HL-60/S4 treated with phorbol 12-myristate 13-acetate at 8.2 ng/mL for 4 days and 3 days (cell line): ENCODE results near the gene NCAM1.

Source experiments
- in situ Hi-C: fragments of 300-500 bp; cut with MboI; formaldehyde crosslinking; loops from 2 replicates; pipeline ENCODE4 v1.15.0; 2022; ENCODE audit warnings: low sequenced_read_pairs

The NCAM1 gene

DNA sequence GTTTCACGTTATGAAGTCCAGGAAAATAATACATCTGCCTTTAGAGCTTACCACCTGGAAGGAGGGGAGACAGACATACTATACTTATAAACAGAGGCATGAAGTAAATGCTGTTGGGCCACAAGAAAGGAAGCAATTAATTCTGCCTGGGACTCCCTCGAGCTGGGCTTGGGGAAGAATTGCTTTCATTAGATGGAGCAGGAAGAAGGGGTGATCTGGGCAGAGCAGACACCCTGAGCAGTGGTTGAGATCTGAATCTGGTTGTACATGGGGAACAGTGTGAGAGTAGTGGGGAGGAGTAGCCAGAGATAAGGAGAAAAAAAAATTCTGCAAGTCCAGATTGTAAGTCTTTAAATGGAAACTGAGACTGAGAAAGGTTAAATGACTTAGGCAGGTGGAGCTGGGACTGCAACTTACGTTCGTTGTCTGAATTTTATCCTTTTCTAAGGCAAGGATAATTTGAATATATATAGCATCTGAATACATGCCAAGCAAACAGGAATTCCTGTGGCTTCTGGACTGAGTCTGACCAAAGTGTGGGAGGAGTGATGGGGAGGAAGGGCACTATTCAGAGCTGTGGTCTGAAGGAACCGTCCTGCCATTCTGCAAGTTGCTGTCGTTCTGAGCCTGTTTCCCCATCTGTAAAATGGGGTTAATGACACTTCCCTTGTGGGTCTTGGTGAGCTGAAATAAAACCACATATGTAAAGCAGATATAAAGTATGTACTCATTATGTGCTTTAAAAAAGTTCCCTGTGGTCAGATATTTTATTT is 7.9 kb downstream of the NCAM1 start:
- in situ Hi-C loops: no loop called here

DNA sequence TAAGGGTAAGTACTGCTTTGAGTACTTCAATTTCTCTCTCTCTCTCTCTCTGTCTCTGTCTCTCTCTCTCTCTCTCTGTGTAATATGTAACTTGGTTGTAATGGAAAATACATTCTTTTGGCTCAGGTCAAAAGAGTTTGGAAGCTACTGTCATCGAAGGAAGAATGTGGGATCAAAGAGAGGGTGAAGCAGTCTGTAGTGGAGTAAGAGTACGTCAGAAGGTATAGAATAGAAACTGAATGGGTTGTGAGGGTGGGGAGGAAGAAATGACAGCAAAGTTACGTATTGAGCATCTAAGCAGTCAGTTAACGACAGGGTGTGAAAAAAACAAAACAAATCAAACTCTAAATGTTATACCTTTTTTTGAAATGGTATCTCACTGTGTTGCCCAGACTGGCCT is 10.0 kb downstream of the NCAM1 start:
- in situ Hi-C loops: no loop called here

DNA sequence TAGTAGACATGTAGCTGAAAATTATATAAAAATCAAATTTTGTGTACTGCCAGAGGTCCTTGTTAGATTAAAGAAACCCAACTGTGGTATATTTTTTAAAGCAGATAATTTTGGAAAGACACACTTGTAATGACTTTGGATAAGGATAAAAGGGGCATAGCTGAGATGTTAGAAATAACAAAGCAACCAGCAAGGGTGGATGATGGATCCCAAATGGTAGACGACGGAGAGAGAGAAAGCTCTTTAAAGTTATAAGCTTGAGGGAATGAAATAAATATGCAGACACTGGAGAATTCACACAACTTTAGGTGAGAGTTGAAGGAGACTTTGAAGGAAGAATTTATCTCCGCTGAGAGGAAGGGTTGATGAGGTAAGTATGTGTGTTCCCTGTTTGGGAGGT is 10.6 kb downstream of the NCAM1 start:
- in situ Hi-C loops: no loop called here

DNA sequence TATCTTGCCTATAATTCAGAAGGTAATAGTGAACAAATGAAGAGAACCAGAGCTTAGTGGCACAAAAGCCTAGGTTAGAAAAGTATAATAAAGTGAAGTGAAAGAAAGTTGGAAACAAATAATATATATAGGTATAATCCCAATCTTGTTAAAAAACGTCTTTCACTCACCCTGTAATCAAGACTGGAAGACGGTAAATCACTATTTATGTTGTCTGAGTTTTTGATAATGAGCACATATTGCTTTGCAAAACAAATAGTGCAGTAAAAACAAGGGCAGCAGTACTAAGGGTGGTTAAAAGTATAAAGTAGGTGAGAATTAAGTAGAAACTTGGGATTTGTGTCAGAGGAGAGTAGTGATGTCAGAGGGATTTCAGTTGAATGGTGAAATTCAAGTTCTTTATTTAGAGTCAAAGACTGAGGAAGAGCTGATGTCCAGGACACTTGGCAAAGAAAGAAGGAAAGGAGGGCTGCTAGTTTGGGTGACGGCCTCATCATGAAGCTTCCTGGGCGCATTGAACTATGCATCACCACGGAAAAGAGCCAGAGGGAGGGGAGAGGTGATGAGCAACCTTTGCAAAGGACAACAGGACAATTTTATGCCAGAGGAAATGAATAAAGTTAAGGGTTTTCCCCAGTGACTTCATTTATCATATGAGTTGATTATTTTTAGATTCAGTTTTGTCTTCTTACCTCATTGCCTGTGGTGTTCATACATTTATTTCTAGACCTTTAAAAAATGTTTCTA is 11.4 kb downstream of the NCAM1 start:
- in situ Hi-C loops: no loop called here

DNA sequence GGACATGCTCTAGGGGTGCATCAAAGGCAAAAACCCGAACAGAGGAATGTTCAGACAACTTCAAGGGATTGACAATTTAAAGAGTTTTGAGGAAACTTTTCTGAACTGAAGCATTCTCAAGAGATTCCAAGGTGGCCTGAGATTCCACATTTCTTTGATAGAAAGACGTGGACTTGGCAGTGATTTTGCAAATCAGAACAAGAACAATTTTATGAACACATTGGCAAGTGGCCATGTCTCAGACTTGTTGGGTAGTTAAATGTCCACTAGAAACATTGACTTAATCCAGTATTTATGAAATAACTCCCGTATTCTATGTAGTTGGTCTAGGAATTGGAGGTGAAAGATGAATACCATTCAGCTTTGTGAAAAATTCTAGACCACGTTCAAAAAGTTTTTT is 13.8 kb downstream of the NCAM1 start:
- in situ Hi-C loops: no loop called here

DNA sequence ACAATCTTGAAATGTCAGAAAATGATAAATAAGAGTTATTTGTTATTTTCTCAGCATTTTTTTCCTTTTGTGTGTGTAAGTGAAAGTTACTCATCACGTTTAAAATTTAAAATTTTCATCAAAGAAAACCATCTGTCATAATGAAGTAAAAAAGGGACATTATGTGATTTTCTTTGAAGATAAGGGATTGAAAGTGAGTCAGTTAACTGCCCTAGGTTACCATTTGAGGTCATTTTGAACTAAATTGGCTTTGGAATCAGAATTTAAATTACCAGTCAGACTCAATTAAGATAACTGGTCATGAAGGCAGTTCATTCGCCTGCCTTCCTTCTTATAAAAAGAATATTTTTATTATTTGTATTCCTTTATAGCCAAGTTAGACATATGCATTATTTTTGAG is 14.3 kb downstream of the NCAM1 start:
- in situ Hi-C loops: no loop called here

DNA sequence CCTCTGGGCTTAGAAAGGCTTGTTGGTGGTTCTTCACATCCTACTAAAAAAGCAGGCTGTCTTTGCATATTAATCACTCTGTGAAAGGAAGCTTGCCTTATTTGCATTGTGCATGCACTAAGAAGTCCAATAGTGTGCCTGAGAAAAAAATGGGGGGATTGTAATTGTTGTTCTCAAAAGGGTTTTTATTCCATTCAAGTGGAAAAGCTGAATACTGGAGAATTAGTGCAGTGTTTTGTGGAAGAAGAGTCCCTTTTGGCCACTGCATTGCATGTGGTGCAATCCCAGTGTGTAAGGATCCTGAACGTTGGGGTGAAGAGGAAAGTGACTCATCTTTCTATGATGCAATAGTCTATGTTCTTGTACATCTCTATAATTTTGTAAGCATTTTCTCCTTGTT is 16.5 kb downstream of the NCAM1 start:
- in situ Hi-C loops: no loop called here

DNA sequence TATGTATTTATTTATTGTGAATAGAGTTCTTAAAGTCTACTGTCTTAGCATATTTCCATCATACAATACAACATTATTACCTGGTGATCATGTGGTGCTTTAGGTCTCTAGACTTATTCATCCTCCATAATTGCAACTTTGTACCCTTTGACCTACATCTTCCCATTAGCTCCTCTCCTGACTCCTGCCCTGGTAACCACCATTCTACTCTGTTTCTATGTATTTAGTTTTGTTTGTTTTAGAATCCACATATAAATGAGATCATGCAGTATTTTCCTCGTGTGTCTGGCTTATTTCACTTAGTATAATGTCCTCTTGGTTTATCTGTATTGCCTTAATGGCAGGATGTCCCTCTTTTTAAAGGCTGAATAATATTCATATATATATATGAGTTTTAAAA is 22.7 kb downstream of the NCAM1 start:
- in situ Hi-C loops: no loop called here

DNA sequence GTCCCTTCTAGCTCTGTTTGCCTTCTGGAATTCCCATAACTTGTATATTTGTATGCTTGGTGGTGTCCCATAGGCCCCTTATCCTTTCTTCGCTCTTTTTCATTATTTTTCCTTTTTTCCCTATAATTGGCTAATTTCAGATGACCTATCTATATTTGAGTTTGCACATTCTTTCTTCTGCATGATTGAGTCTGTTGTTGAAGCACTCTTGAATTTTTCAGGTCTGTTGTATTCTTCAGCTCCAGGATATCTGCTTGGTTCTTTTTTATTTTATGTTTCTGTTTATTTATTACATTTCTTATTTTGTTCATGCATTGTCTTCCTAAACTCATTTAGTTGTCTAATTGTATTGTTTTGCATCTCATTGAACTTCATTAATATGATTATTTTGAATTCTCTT is 28.0 kb downstream of the NCAM1 start:
- in situ Hi-C loops: no loop called here

DNA sequence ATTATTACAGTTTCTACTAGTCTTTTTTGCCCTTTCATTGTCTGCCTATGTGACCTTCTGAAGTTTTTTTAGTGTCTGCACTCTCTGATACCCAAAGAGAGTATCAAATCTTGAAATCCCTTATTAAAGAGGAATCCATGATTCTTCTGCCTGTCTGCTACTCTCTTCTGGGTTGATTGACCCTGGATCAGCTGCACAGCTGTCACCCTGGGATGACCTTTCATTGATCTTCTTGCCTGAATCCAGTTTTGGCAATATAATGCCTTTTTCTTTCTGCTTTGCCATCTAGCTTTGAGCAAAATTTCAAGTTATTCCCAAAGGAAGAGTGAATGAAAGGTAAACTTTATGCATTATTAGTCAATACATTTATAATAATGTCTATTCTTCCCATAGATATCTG is 32.6 kb downstream of the NCAM1 start:
- in situ Hi-C loops: no loop called here

DNA sequence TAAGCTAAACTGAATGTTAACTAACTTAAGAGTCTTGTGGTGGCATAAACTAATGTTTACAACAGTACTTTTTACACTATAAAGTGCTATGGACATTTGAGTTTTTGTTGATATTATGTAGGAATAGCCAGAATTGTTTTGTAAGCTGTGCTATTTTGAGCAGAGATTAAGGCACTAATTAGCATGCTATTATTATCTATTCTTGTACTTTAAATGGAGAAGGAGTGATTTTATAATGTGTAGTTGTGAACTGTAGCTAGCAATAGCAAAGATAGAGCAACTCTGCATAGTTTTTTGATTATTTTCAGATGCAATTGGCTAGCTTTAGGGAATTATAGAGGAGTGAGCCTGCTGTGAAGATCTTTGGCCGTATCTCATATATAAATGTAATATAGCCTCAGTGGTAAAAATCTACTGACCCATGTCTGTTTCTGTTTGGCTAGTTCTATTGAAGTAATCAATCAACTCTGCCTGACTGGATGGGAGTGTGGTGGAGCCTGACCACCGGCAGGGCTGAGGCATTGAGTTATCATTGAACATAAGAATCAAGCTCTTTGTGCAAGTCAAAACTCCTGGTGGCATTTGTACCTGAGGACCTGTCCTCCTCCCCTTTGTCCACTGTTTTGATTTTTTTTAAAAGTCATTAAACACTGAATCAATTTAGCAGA is 34.3 kb downstream of the NCAM1 start:
- in situ Hi-C loops: no loop called here

DNA sequence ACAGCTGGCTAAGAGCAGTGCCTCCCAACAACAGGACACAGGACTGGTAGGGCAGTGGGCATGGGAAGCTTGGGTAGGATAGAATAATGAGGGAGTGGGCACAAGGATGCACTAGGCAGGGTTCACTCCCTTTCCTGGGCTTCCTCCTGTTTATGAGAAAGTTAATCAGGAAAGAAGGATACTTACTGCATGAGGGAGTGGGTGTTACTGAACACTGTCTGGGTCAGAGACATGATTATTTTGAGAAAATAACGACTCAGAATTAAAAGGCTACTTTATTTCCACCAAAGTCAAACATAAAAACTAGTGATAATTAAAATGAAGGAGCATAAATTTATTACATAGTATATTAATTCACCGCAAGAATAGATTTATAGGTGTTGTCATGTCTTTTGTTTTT is 35.8 kb downstream of the NCAM1 start:
- in situ Hi-C loops: no loop called here

DNA sequence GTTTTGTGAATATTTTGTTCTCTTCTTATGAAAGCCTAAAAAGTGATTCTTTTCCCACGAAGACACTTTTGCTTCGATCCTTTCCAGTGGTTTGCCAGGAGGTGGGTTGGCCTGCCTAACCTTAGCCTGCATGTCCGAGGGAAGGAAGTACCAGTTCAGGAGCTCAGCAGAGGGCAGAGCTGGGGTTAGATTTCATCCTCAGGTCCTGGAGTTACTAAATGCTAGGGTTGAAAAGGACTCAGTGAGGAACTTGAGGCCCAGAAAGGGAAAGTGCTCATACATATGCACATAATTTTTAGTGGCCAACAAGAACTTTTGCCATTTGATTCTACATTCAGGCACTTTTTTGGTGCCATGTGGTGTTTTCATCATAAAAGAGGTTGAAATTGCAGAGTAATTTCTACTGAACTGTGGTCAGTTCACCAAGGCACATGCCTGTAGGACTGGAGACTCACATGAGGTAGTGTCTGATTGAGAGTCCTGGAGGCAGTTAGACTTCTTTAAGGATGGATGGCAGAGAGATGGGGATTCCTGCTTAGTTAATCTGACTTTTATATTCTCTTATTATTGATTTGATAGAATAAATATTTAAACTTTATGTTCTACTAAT is 36.7 kb downstream of the NCAM1 start:
- in situ Hi-C loops: no loop called here

DNA sequence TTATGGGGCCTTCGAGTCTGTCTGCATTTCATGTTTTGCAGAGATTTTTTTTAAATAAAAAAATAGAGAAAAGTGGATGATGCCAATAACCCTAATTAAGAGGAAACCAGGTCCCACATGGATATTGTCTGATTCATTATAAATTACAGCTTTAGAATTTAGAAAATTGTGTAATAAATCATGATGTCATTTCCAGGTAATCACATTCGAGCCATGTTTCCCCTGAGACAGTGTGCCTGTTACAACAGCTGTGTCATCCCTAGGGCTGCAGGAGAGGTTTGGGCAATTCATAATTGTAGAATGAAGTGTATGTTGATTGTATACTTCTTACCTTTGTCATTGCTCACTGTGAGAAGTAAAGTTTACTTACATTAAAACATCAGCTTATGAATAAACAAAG is 38.3 kb downstream of the NCAM1 start:
- in situ Hi-C loops: no loop called here

DNA sequence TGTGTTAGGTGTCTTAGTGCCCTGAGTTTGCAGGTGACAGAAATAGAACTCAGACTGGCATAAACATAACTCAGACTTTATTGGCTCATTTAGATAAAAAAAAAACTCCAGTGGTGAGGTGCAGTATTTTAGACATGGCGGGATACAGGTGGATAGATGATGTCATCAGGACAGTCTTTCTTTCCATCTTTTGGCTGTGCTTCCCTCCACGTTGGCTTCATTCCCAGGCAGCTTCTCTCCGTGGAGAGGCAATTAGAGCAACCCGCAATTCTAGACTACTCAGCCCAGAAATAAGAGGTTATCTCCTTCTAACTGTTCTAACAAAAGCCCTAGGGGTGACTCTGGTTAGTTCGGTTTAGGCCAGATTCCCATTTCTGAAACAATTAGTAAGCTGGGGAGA is 40.5 kb downstream of the NCAM1 start:
- in situ Hi-C loops: no loop called here

DNA sequence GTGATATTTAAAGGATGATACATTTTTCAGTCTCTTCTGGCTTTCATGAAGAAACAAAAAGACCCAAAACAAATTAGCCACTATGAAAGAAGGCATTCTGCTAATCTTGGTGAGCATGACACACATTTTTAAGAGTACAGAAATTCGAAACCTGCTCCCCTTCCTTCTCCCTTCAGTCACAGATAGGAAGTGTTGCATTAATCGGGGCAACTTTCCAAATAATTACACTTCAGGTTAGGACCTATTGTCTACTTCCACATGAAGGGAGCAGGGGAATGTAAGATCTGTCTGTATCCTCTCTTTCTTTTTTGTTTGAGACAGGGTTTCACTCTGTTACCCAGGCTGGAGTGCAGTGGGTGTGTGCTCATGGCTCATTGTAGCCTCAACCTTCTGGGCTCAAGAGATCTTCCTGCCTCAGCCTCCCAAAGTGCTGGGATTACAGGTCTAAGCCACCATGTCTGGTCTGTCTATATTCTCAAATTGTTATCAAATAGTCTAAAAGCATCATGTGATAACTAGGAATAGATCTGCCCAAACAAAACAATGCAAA is 45.8 kb downstream of the NCAM1 start:
- in situ Hi-C loops: no loop called here

DNA sequence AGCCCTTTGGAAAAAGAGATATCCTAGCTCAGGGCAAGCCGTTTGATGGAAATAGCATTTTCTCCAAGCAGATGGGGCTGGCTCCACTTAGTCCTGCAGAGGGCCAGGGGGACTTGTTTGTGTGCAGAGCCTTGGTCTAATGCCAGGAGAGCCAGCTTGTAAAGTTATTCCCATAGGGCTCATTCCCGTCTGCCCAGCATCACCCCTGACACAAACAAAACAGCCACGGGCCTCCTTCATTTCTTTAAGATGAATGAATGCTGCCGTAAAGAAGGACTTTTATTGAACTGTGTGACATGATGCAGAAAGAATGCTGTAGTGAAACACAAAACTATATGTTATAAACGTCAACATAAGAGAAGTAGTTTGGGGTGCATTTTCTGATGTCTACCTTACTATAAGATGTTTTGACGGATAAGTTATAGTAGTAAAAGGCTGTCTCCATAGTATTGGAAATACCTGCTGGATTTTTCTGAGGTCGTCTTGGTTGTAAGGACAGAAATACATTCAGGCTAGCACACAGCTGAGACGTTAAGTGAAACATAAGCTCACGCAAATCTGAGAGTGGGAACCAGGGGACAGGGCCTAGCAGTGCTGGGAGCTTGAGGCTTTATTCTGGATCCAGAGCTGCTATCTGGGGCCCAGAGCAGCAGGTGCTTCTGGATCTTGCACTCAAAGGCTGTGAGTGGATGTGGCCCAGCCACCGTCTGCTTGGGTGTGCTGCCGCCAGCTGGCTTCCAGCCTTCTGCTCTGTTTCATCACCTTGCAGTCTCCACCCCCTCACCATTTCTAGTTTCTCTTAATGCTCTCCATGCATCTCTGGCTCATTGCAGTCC is 53.3 kb downstream of the NCAM1 start:
- in situ Hi-C loops: no loop called here

DNA sequence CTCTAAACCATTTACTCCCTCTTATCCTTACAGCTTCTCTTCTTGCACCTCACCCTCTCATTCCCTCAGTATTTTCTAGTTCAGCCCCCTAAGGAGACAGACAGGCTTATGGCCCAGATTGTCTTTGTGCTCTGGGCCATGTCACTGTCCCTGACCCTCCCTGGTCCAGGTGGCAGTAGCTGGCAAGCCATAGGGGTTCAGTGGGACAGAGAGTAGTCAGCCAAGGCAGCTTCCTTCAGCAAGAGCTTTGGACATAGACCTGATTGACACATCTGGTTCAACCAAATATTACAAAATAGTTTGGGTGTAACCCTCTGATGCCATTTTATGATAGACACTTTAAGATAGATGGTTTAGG is 53.9 kb downstream of the NCAM1 start:
- in situ Hi-C loops: no loop called here

DNA sequence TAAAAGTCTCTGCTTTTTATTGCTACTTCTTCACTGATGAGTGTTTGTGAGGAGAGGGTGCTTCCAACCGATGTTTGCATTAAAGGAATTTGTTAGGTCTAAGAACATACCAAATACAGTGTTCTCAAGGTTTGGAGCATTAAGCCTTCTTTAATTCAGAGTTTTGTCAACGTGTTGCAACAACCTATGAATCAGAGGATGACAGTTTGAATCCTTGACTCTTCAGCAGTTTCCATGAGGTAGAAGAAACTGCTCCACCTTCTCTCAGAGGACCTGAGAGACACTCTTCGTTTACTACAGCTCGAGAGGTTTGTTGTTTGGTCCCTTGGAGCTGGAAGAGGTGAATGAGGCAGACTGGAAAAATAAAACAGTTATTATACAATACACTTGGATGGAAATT is 55.7 kb downstream of the NCAM1 start:
- in situ Hi-C loops: no loop called here

DNA sequence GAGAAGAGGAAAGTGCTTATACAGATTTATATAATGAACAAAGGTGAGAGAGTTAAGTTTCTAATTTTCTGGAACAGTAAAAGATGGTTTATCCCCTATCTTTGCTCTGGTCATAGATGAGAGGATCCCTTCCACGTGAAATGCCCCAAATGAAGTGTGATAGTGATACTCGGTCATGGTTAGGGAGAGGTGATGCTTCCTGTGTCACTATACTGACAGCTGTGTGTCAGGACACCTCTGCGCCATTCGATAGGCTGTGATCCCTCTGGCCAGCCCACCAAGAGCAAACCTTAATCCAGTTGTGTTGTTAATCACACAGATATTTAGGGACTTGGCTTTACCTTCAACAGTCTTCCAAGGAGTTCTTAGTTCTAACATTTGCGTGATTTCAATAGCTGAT is 57.7 kb downstream of the NCAM1 start:
- in situ Hi-C loops: no loop called here

DNA sequence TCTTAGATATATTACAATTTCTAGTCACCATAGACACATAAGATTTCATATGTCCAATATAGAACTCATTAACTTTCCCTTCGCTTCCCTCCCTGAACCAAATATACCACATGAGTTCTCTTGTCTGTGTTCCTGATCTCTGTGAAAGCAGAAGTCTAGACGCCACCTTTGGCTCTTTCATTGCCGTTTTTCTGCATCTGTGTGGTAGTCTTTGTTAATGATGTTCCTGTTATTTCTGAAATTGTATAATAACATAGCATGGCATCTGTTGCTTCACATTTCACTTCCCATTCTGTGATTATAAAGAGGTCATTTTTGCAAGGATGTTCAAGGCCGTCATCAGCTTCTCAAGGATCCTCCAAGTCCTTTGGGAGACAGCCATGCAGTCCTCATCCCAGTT is 58.5 kb downstream of the NCAM1 start:
- in situ Hi-C loops: no loop called here
